HUES64 (cell line): ENCODE results near the gene ARHGAP26. TPM values are rescaled to one million over a fixed set of nuclear protein-coding genes. Genes with fewer than 3 reads are reported as not detected.
A peak's percentile ranks its signal among the peaks of the same experiment; 100 is the strongest.

Experiments used
- H3K27ac ChIP-seq: 2 replicates; pipeline ENCODE4 v1.7.0; 2013; ENCODE audit warnings: low read depth, low read length, inconsistent platforms
- H3K27me3 ChIP-seq: 2 replicates; pipeline ENCODE4 v1.6.1; 2013; ENCODE audit warnings: mild to moderate bottlenecking, low read length; ENCODE audit not compliant: insufficient read depth
- H3K36me3 ChIP-seq: 2 replicates; pipeline ENCODE4 v1.6.1; 2013; ENCODE audit warnings: mild to moderate bottlenecking, low read length; ENCODE audit not compliant: insufficient read depth
- H3K4me1 ChIP-seq: 2 replicates; pipeline ENCODE4 v1.6.1; 2013; ENCODE audit warnings: mild to moderate bottlenecking, low read length, moderate library complexity; ENCODE audit not compliant: insufficient read depth
- H3K4me3 ChIP-seq: 2 replicates; pipeline ENCODE4 v1.5.1; 2013; ENCODE audit warnings: mild to moderate bottlenecking, low read length, moderate library complexity
- H3K9ac ChIP-seq: 2 replicates; pipeline ENCODE4 v1.6.1; 2013; ENCODE audit warnings: mild to moderate bottlenecking, low read depth, low read length
- H3K9me3 ChIP-seq: 2 replicates; pipeline ENCODE4 v1.6.1; 2013; ENCODE audit warnings: low read depth, low read length; ENCODE audit not compliant: insufficient read depth
- WGBS: fragments of 150-250, 120-280 bp; methylation state at CpG from one replicate; pipeline ENCODE4 v1.1.7; 2013; ENCODE audit warnings: missing lambda C conversion rate; 5-methylcytosine and 5-hydroxymethylcytosine counted together
- polyA plus RNA-seq, 2 experiments: library from polyadenylated mRNA; stranded (reverse); fragments of 50-300 nt; gene quantifications; one replicate each; pipeline ENCODE4 v1.2.3, GENCODE V29; 2013

Gene ARHGAP26
- polyA plus RNA-seq (2013, experiment 1 of 2), result 8.5 TPM
- 10.2 TPM for polyA plus RNA-seq (2013, experiment 2 of 2)

GRCh38 chr5:142769793-142770649, at the start of gene ARHGAP26:
Gene ARHGAP26 (plus strand): TSS chr5:142770377. CDS start chr5:142770762, 385 bp downstream.
- peak within 1 kb of the TSS; percentile 75; the same call in 1 of the 2 replicates for H3K27ac ChIP-seq
- peak within 1 kb of the TSS; percentile 78 for H3K4me3 ChIP-seq
- no peaks in the 10 kb centered on the region for H3K36me3 ChIP-seq
- H3K4me1 ChIP-seq, result peaks cover 17% of the 10 kb centered on the region
- WGBS, result under 1% methylated on average over 87 of the region's 87 CpGs
- no peaks in the 10 kb centered on the region for H3K9me3 ChIP-seq
- H3K27me3 ChIP-seq, result peaks cover 24% of the 10 kb centered on the region
- H3K9ac ChIP-seq, result peak within 1 kb of the TSS; percentile 59

GRCh38 chr5:142720641-142721271, 49.4 kb upstream of the ARHGAP26 start:
- H3K27ac ChIP-seq, result no peak overlapping the region
- no peak overlapping the region for H3K4me3 ChIP-seq
- H3K9me3 ChIP-seq, result no peaks in the 10 kb centered on the region
- H3K36me3 ChIP-seq, result no peaks in the 10 kb centered on the region
- H3K27me3 ChIP-seq, result no peaks in the 10 kb centered on the region
- WGBS, result 94% methylated on average over 13 of the region's 13 CpGs
- no peak overlapping the region for H3K9ac ChIP-seq
- peaks cover 7% of the 10 kb centered on the region; the same call in 1 of the 2 replicates for H3K4me1 ChIP-seq

GRCh38 chr5:142722146-142722545, 48.0 kb upstream of the ARHGAP26 start:
- whole genome bisulfite sequencing, result 97% methylated on average over 6 of the region's 6 CpGs
- no peak overlapping the region for H3K27ac ChIP-seq

GRCh38 chr5:142722896-142723295, 47.3 kb upstream of the ARHGAP26 start:
- H3K9me3 ChIP-seq, result no peaks in the 10 kb centered on the region
- H3K4me1 ChIP-seq, result peaks cover 3% of the 10 kb centered on the region; the same call in 1 of the 2 replicates
- H3K9ac ChIP-seq, result no peak overlapping the region
- no peaks in the 10 kb centered on the region for H3K36me3 ChIP-seq
- no peak overlapping the region for H3K4me3 ChIP-seq
- 88% methylated on average over 4 of the region's 4 CpGs for WGBS
- H3K27me3 ChIP-seq, result no peaks in the 10 kb centered on the region
- no peak overlapping the region for H3K27ac ChIP-seq

More at GRCh38 chr5:142722146-142722545, 48.0 kb upstream of the ARHGAP26 start:
- peaks cover 6% of the 10 kb centered on the region; the same call in 1 of the 2 replicates for H3K4me1 ChIP-seq
- no peaks in the 10 kb centered on the region for H3K27me3 ChIP-seq
- H3K9me3 ChIP-seq, result no peaks in the 10 kb centered on the region
- no peak overlapping the region for H3K4me3 ChIP-seq
- no peaks in the 10 kb centered on the region for H3K36me3 ChIP-seq
- H3K9ac ChIP-seq, result no peak overlapping the region

GRCh38 chr5:142724821-142725220, 45.4 kb upstream of the ARHGAP26 start:
- H3K9ac ChIP-seq, result no peak overlapping the region
- no peak overlapping the region for H3K27ac ChIP-seq
- no peaks in the 10 kb centered on the region for H3K4me1 ChIP-seq
- H3K4me3 ChIP-seq, result no peak overlapping the region
- 95% methylated on average over 9 of the region's 9 CpGs for WGBS
- no peaks in the 10 kb centered on the region for H3K9me3 ChIP-seq
- no peaks in the 10 kb centered on the region for H3K27me3 ChIP-seq
- no peaks in the 10 kb centered on the region for H3K36me3 ChIP-seq

- Histone ChIP-seq H3K9me3 (no peaks in the 10 kb centered on the region), H3K36me3 (no peaks in the 10 kb centered on the region), H3K27me3 (no peaks in the 10 kb centered on the region), H3K4me1 (no peaks in the 10 kb centered on the region), H3K27ac (no peak overlapping the region), H3K4me3 (no peak overlapping the region), H3K9ac (no peak overlapping the region)
- WGBS, result 87% methylated on average over 3 of the region's 4 CpGs
Observed at GRCh38 chr5:142725231-142726187, 44.7 kb upstream of the ARHGAP26 start.

GRCh38 chr5:142726188-142726731, 43.9 kb upstream of the ARHGAP26 start:
- no peaks in the 10 kb centered on the region for H3K27me3 ChIP-seq
- no peaks in the 10 kb centered on the region for H3K9me3 ChIP-seq
- 100% methylated on average over 2 of the region's 2 CpGs for WGBS
- no peaks in the 10 kb centered on the region for H3K4me1 ChIP-seq
- no peak overlapping the region for H3K4me3 ChIP-seq
- H3K36me3 ChIP-seq, result no peaks in the 10 kb centered on the region
- no peak overlapping the region for H3K9ac ChIP-seq
- no peak overlapping the region for H3K27ac ChIP-seq

- Histone ChIP-seq H3K27me3 (no peaks in the 10 kb centered on the region), H3K36me3 (no peaks in the 10 kb centered on the region), H3K4me3 (no peak overlapping the region), H3K9ac (no peak overlapping the region), H3K4me1 (no peaks in the 10 kb centered on the region), H3K27ac (no peak overlapping the region), H3K9me3 (no peaks in the 10 kb centered on the region)
- WGBS, result 95% methylated on average over 2 of the region's 2 CpGs
Observed at GRCh38 chr5:142727735-142728047, 42.5 kb upstream of the ARHGAP26 start.

GRCh38 chr5:142735323-142736246, 34.6 kb upstream of the ARHGAP26 start:
- H3K36me3 ChIP-seq, result no peaks in the 10 kb centered on the region
- no peak overlapping the region for H3K9ac ChIP-seq
- H3K9me3 ChIP-seq, result no peaks in the 10 kb centered on the region
- 90% methylated on average over 8 of the region's 8 CpGs for WGBS
- H3K27me3 ChIP-seq, result no peaks in the 10 kb centered on the region
- H3K4me3 ChIP-seq, result no peak overlapping the region
- H3K27ac ChIP-seq, result no peak overlapping the region
- H3K4me1 ChIP-seq, result no peaks in the 10 kb centered on the region

- Histone ChIP-seq H3K27ac (no peak overlapping the region), H3K9ac (no peak overlapping the region), H3K27me3 (no peaks in the 10 kb centered on the region), H3K9me3 (no peaks in the 10 kb centered on the region), H3K4me1 (no peaks in the 10 kb centered on the region), H3K36me3 (no peaks in the 10 kb centered on the region), H3K4me3 (no peak overlapping the region)
- WGBS, result 85% methylated on average over 7 of the region's 7 CpGs
Observed at GRCh38 chr5:142736247-142736632, 33.9 kb upstream of the ARHGAP26 start.
